ENCODE data around the gene ARAP2. TPM values are rescaled to one million over a fixed set of nuclear protein-coding genes. Genes with fewer than 3 reads are reported as not detected.

The ARAP2 gene
- total RNA-seq, 2 donors from 2014 or later: 82.4 to 104 TPM

- H3K27ac Mint-ChIP-seq: no peak overlapping the region
- H3K9me3 ChIP-seq (ENCODE audit: control insufficient read depth, low read length, poor library complexity, severe bottlenecking): no peaks in the 10 kb centered on the region
- DNase-seq (no peak), ATAC-seq (no peak)
- peaks cover 8% of the 10 kb centered on the region for H3K4me1 Mint-ChIP-seq
- peaks cover 6% of the 10 kb centered on the region for H3K27me3 Mint-ChIP-seq
- no peaks in the 10 kb centered on the region for H3K36me3 Mint-ChIP-seq (ENCODE audit: low read depth)
- H3K4me3 Mint-ChIP-seq: no peak overlapping the region
Measured at GRCh38 chr4:36274158-36274557, 29.8 kb upstream of the ARAP2 start.

- H3K27me3 Mint-ChIP-seq: peaks cover 6% of the 10 kb centered on the region
- no peak for ATAC-seq
- H3K4me1 Mint-ChIP-seq: peaks cover 12% of the 10 kb centered on the region
- DNase-seq: no peak
- H3K27ac Mint-ChIP-seq: no peak overlapping the region
- no peak overlapping the region for H3K4me3 Mint-ChIP-seq
- H3K9me3 ChIP-seq (ENCODE audit: control insufficient read depth, low read length, poor library complexity, severe bottlenecking): no peaks in the 10 kb centered on the region
- no peaks in the 10 kb centered on the region for H3K36me3 Mint-ChIP-seq (ENCODE audit: low read depth)
Measured at GRCh38 chr4:36273276-36273675, 29.0 kb upstream of the ARAP2 start.

GRCh38 chr4:36269533-36270173 is 25.3 kb upstream of the ARAP2 start:
- Mint-ChIP-seq H3K4me3 (no peak overlapping the region), H3K36me3 (ENCODE audit: low read depth) (no peaks in the 10 kb centered on the region), H3K4me1 (peaks cover 10% of the 10 kb centered on the region), H3K27ac (peak overlapping the region; percentile 65), H3K27me3 (no peaks in the 10 kb centered on the region)
- H3K9me3 ChIP-seq (ENCODE audit: control insufficient read depth, low read length, poor library complexity, severe bottlenecking): no peaks in the 10 kb centered on the region
- DNase-seq (no peak), ATAC-seq (peak; percentile 10)

GRCh38 chr4:36269101-36269500 is 24.8 kb upstream of the ARAP2 start:
- peak overlapping the region; percentile 65 for H3K27ac Mint-ChIP-seq
- no peak overlapping the region for H3K4me3 Mint-ChIP-seq
- no peak for DNase-seq
- no peaks in the 10 kb centered on the region for H3K27me3 Mint-ChIP-seq
- H3K9me3 ChIP-seq (ENCODE audit: control insufficient read depth, low read length, poor library complexity, severe bottlenecking): no peaks in the 10 kb centered on the region
- no peaks in the 10 kb centered on the region for H3K36me3 Mint-ChIP-seq (ENCODE audit: low read depth)
- ATAC-seq: peak; percentile 94
- H3K4me1 Mint-ChIP-seq: peaks cover 14% of the 10 kb centered on the region

- DNase-seq (no peak), ATAC-seq (no peak)
- Mint-ChIP-seq H3K36me3 (ENCODE audit: low read depth) (no peaks in the 10 kb centered on the region), H3K4me1 (peaks cover 16% of the 10 kb centered on the region), H3K27me3 (no peaks in the 10 kb centered on the region), H3K27ac (no peak overlapping the region), H3K4me3 (no peak overlapping the region)
- no peaks in the 10 kb centered on the region for H3K9me3 ChIP-seq (ENCODE audit: control insufficient read depth, low read length, poor library complexity, severe bottlenecking)
Measured at GRCh38 chr4:36267486-36268268, 23.4 kb upstream of the ARAP2 start.

GRCh38 chr4:36264207-36264826 is 20.0 kb upstream of the ARAP2 start:
- Mint-ChIP-seq H3K36me3 (ENCODE audit: low read depth) (no peaks in the 10 kb centered on the region), H3K27me3 (no peaks in the 10 kb centered on the region), H3K27ac (no peak overlapping the region), H3K4me1 (peaks cover 15% of the 10 kb centered on the region), H3K4me3 (no peak overlapping the region)
- ATAC-seq: no peak
- no peak for DNase-seq
- no peaks in the 10 kb centered on the region for H3K9me3 ChIP-seq (ENCODE audit: control insufficient read depth, low read length, poor library complexity, severe bottlenecking)

- no peak overlapping the region for H3K27ac Mint-ChIP-seq
- ATAC-seq: no peak
Measured at GRCh38 chr4:36260731-36261130, 16.4 kb upstream of the ARAP2 start.

GRCh38 chr4:36256398-36256891 is 12.1 kb upstream of the ARAP2 start:
- Mint-ChIP-seq H3K27ac (peak overlapping the region; percentile 89), H3K27me3 (no peaks in the 10 kb centered on the region), H3K36me3 (ENCODE audit: low read depth) (no peaks in the 10 kb centered on the region), H3K4me1 (peaks cover 25% of the 10 kb centered on the region), H3K4me3 (peak overlapping the region; percentile 71)
- no peak for ATAC-seq
- no peaks in the 10 kb centered on the region for H3K9me3 ChIP-seq (ENCODE audit: control insufficient read depth, low read length, poor library complexity, severe bottlenecking)
- no peak for DNase-seq

More at GRCh38 chr4:36260731-36261130, 16.4 kb upstream of the ARAP2 start:
- Mint-ChIP-seq H3K36me3 (ENCODE audit: low read depth) (no peaks in the 10 kb centered on the region), H3K27me3 (no peaks in the 10 kb centered on the region), H3K4me1 (peaks cover 15% of the 10 kb centered on the region), H3K4me3 (no peak overlapping the region)
- DNase-seq: no peak
- no peaks in the 10 kb centered on the region for H3K9me3 ChIP-seq (ENCODE audit: control insufficient read depth, low read length, poor library complexity, severe bottlenecking)

GRCh38 chr4:36255577-36255976 is 11.3 kb upstream of the ARAP2 start:
- Mint-ChIP-seq H3K27me3 (no peaks in the 10 kb centered on the region), H3K36me3 (ENCODE audit: low read depth) (no peaks in the 10 kb centered on the region), H3K4me3 (peak overlapping the region; percentile 58), H3K27ac (peak overlapping the region; percentile 89), H3K4me1 (peaks cover 25% of the 10 kb centered on the region)
- peak; percentile 98 for ATAC-seq
- DNase-seq: peak in 2 of 3 donors; percentile 32
- H3K9me3 ChIP-seq (ENCODE audit: control insufficient read depth, low read length, poor library complexity, severe bottlenecking): no peaks in the 10 kb centered on the region

- Mint-ChIP-seq H3K36me3 (ENCODE audit: low read depth) (no peaks in the 10 kb centered on the region), H3K4me3 (peak overlapping the region; percentile 31), H3K4me1 (peaks cover 25% of the 10 kb centered on the region), H3K27me3 (no peaks in the 10 kb centered on the region), H3K27ac (peak overlapping the region; percentile 89)
- no peak for ATAC-seq
- no peaks in the 10 kb centered on the region for H3K9me3 ChIP-seq (ENCODE audit: control insufficient read depth, low read length, poor library complexity, severe bottlenecking)
- no peak for DNase-seq
Measured at GRCh38 chr4:36254371-36254770, 10.1 kb upstream of the ARAP2 start.

- H3K4me1 Mint-ChIP-seq: peaks cover 25% of the 10 kb centered on the region
- no peak for ATAC-seq
- H3K27ac Mint-ChIP-seq: no peak overlapping the region
Measured at GRCh38 chr4:36251983-36252382, 7.7 kb upstream of the ARAP2 start.

GRCh38 chr4:36249610-36250009 is 5.3 kb upstream of the ARAP2 start:
- DNase-seq (no peak), ATAC-seq (no peak)
- no peak overlapping the region for H3K4me3 Mint-ChIP-seq
- H3K27ac Mint-ChIP-seq: no peak overlapping the region
- H3K36me3 Mint-ChIP-seq (ENCODE audit: low read depth): no peaks in the 10 kb centered on the region
- H3K27me3 Mint-ChIP-seq: no peaks in the 10 kb centered on the region
- H3K9me3 ChIP-seq (ENCODE audit: control insufficient read depth, low read length, poor library complexity, severe bottlenecking): no peaks in the 10 kb centered on the region
- H3K4me1 Mint-ChIP-seq: peaks cover 19% of the 10 kb centered on the region

More at GRCh38 chr4:36251983-36252382, 7.7 kb upstream of the ARAP2 start:
- DNase-seq: no peak
- no peaks in the 10 kb centered on the region for H3K36me3 Mint-ChIP-seq (ENCODE audit: low read depth)
- H3K9me3 ChIP-seq (ENCODE audit: control insufficient read depth, low read length, poor library complexity, severe bottlenecking): no peaks in the 10 kb centered on the region
- no peak overlapping the region for H3K4me3 Mint-ChIP-seq
- no peaks in the 10 kb centered on the region for H3K27me3 Mint-ChIP-seq

Measured in T-helper 17 cell (primary cell).